T-helper 22 cell (primary cell): ENCODE data around the gene WNT8A.

Experiments used
- DNase-seq: peaks from one replicate; pipeline ENCODE4 v3.0.0-alpha.2; 2020; ENCODE audit warnings: low read depth

Gene WNT8A

DNA sequence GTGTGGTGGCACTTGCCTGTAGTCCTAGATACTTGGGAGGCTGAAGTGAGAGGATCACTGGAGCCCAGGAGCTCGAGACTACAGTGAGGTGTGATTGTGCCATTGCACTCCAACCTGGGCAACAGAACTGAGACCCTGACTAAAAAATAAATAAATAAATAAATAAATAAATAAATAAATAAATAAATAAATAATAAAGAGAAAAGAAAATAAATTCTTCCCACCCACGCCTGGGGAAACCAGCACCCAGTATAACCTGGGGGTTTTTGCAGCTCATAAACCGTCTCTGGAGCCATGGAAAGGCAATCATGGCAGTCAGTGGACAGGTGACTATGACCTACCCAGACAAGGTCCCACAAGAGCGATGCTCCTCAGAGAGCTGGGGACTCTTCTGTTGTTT lies 7.9 kb downstream of the WNT8A start:
- DNase-seq, result no peak

DNA sequence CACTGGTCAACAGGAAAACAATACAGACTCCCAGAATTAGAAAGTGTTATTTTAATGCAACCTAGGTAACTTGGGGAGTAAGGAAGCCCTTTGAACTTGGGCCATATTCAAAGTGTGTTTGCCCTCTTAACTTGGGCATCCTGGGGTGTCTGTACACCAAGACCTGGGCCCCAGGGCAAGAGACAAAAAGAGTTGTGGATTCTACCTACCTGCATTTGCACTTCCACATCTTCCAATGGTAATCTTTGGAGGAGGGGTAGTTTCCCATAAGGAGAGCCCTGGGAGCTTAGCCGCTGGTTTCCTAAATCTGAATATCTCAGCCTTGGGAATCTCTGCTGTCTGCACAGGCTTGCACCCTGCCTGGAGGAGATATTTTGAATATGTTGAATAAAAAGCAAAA lies 8.5 kb downstream of the WNT8A start:
- no peak for DNase-seq

DNA sequence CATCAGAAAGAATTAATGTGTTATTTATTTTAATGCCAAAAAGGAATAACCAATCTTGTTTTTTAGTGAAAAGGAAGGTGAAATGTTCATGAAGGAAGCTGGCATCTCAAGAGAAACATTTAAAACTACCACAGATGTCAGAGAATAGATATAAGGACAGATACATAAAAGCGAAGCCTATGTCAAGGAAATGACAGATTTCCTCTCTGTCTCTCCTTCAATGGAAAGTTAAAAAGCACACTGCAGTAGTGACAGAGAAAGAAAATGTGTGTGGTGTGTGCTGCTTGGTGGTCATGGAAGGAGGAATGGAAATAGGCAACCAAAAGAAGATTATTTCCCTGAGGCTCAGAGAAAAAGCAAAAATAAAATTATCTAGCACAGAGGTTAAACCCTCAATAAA lies 9.2 kb downstream of the WNT8A start:
- DNase-seq, result no peak

GRCh38 chr5:138095100-138095907 lies 11.5 kb downstream of the WNT8A start:
- no peak for DNase-seq

DNA sequence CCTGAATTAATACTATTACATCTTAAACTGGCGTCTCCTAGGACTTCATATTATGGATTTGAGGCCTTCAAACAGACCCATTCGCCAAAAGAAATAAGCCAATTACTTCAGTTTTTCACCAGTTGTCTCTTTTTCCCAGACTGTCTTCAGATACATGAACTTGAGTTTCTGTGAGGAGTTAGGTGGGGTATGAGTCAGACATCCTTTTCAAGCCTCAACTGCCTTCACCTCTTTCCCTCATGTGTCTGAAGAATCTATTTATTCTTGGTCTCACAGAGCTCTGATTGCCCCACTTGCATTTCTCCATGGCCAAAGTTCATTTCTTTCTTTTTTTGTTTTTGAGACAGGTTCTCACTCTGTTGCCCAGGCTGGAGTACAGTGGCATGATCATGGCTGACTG lies 12.5 kb downstream of the WNT8A start:
- no peak for DNase-seq

DNA sequence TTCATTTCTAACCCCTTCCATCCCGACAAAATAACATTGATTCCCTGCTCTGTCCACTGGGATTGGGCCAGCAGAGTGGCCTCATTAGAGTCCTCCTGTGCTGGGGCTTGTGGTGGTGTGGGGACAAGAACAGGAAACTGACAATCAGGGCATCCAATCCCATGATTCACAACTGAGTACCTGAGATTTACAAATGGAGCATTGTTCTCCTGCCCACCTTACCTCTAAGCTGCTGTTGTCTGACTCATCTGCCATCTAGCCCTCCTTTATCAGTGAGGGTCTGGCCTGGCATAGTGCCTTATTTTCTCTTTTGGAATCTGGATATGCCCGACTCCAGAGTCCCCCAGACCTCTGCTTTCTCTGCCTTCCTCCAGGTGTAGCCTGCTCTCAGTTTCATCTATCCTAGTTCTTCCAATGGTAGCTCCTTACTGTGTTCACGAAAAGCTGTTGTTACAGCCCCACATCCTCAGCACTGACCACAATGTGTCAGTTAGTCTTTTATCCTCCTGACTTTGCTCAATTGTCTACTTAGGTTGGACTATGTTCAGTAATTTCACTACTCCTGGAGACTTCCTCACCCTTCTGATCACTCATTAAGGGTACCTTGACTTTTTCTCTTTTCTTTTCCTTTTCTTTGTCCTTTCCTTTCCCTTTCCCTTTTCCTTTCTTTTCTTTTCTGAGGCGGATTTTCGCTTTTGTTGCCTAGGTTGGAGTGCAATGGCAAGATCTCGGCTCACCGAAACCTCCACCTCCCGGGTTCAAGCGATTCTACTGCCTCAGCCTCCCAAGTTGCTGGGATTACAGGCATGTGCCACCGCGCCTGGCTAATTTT lies 13.4 kb downstream of the WNT8A start:
- DNase-seq, result no peak

DNA sequence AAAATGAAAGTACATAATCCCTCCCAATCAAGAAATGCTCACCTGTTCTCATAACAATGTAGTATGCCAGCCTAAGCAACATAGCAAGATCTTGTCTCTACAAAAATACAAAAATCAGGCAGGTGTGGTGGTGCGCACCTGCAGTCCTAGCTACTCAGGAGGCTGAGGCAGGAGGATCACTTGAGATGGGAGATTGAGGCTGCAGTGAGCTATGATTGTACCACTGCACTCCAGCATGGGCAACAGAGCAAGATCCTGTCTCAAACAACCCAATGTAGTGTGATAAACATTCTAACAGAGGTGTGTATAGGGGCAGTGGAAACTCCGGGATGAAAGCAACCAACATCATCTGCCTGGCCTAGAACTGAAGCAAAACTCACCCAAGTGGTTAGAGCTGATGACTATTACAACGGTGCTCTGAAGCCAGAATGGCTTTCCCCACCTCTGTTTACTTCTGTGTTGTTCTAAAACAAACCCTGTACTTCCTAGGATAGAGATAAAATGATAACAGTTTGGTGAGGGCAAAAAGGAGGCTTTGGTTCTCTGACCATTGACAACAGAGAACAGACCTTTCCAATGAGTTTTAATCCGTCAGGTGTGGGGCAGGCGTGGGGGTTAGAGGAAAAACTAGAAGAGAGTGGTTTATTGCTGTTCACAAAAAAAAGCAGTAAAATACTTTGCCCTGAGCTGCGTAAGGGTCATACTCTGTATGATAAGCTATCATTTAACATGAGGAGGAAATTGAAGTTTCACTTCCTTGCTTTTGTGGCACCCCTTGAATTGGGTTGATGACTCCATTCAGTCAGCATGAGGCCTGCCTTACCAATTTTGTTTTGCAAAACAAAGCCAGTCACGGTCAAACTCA lies 18.9 kb downstream of the WNT8A start:
- DNase-seq, result no peak

GRCh38 chr5:138103319-138103637 lies 19.4 kb downstream of the WNT8A start:
- DNase-seq, result no peak

DNA sequence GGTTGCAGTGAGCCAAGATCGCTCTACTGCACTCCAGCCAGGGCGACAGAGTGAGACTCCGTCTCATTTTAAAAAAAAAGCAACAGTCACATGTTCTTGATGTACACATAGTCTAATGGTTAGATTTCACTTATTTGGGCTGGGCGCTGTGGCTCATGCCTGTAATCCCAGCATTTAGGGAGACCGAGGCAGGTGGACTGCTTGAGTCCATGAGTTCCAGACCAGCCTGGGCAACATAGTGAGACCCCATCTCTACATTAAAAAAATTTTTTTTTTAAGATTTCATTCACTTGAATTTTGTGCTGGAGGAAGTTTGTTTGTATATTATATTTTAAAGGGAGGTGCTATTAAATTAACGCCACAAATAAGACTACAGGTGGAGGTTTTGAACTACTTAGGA lies 21.9 kb downstream of the WNT8A start:
- no peak for DNase-seq

DNA sequence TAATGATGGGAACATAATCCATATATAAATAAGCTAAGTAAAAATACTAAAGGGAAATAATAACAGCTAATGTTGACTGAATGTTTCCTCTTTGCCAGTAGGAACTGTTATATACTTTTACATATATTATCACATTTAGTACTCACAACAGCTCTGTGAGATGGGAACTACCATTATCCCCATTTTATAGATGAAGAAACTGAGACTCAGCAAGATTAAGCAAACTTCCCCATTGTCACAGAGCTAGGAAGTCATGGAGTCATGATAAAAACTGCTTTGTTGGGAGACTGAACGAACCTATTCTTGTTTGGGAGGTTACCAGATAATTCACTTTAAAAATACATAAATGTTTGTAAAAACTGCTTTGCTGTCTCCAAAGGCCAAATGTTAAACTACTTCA lies 23.4 kb downstream of the WNT8A start:
- DNase-seq, result no peak

DNA sequence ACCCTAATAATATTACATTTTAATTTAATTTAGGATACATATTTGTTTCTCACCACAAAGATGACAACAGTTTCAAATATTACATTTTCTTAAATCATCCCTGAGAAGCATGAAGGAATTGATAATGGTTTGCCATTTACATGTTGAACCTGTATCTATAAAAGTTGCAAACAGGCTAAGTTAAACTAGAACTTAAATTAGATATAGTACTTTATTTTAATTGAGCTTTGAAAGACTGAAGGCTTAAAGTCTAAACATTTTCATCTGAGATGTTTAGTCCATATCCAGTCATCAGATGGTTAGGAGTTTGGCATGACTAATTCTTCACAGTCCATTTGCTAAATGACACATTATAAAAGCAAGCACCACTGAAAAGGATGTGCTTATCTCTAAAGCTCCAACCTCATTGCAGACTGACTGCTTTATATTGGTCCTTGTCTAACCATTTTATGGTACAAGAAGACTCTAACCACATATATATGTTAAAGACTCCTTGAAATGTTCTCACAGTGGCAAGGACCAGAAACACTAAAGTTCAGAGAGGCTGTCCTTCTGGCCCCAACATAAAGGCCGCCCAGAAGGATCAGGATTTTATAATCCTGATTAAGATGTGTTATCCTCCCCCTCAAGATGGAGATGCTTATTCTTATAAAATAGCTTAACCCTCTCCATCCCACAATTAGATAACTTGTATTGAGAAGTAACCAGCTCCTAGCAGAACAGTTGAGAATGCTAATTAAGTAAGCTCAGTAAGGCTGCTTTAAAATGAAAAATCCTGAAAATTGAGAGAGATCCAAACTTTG lies 25.8 kb downstream of the WNT8A start:
- DNase-seq, result no peak

GRCh38 chr5:138110266-138110963 lies 26.6 kb downstream of the WNT8A start:
- no peak for DNase-seq

DNA sequence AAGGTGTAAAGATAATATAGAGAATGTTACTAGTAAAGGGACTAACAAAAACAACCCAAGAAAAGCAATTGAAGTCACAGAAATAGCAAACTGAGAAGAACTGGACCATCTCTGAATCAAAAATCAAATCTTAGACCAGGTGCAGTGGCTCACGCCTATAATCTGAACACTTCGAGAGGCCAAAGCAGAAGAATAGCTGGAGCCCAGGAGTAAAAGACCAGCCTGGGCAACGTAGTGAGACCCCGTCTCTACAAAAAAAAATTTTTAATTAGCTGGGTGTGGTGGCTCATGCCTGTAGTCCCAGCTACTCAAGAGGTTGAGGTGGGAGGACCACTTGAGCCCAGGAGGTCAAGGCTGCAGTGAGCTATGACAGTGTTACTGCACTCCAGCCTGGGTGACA lies 27.3 kb downstream of the WNT8A start:
- no peak for DNase-seq

DNA sequence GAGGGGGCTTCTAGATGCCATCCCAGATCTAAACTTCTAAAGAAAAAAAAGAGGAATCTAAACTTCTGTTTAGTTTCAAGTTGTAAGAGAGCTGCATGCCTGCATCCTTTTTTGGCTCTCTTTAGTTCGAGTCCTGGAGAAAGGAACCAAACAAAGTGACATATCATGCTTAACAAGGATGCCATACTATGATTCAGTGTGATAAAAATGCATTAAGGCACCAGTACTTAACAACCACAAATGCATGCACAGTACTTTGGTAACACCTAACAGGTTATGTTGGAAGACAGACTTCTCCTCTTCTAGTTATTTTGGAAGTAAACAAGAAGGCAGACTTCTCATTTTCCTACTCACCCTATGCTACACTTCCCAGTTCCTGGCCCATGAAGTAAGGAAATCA lies 28.1 kb downstream of the WNT8A start:
- no peak for DNase-seq

DNA sequence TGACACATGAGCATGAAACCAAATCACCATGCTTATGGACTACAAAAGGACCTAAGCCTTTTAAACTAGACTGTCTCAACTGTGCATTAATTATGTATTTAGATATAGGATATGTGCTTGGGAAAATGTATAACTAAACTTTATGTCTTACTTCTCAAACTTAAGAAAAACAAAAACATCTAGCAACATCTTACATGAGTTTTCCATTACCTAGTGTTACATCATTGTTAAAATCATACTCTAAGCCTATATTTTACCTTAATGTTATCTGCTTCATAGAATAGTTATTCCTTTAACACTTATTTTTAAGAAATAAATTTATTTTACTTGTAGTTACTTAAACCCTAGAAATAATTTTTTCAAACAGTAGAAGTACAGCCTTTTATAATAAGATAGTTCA lies 31.4 kb downstream of the WNT8A start:
- no peak for DNase-seq

DNA sequence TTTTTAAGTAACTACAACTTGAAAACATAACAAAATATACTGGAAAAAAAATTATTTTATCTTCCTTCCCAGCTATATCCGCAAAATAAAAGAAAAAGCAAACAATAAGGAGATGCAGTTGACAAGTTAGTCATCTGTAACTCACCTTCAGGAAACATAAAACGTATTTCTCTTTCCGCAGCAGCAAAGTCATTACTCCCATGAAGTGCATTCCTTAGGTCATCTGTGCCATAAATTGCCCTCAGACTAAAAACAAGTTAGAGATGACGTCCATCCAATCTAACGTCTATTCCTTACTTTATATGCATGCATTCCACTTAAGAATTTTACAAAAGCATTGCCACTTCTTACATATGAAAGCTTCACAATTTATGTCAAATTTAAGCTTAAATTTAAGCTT lies 44.5 kb downstream of the WNT8A start:
- DNase-seq, result no peak

GRCh38 chr5:138129347-138129746 lies 45.5 kb downstream of the WNT8A start:
- DNase-seq, result no peak

DNA sequence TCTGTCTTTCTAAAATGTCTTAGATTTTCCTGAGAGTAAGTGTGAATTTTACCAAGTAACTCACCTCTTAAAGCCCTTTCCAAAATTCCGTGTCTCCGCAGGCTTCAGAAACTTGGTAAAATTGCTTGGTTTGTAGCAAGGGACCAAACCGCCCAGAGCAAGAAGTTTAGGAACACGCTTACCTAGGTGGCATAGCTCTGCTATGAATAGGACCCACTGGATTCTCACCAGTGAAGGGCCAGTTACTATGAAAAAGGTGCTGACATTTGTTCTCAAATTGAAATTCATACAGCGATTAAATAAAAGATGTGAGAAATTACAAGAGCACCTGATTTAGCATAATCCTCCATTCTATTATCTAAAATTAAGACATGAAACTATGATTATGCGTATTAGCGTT lies 48.7 kb downstream of the WNT8A start:
- no peak for DNase-seq

DNA sequence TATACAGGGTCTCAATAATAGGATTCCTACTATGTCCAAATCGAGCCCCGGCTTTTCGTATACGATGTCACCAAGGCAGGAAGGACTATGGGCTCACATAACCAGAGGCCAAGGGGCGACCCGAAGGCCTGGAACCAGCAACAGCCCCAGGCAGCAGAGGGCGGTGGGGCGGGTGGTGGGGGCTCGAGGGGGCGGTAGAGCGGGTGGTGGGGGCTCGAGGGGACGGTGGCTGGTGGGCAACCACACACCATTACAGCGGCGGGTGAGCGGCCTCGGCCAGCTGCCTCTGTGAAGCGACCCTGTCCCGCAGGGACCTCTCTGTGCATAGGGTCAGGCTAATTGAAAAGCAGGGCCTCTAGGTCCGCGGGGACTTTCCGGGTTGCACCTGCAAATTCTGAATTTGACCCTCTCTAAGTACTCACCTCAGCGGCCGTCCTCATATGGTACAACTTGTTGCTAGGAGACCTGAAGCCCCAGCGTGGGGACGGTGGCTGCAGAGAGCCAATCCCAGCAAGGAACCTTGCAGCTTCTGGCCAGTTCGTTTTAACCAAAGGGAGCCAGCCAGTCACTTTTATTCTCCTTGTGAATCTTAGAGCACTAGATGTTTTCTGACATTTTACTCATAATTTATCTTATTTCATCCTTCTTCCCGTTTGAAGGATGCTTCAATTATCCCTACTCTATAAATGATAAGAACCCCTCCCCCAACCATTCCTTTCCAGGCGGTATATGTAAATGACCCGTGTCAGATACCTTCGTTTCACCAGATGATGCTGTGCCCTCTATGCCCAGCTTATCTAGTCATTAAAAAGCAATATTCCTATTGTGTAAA lies 55.3 kb downstream of the WNT8A start, which contains the start of gene NME5:
Gene NME5 (minus strand): TSS at position 480 of the 832 bp plus-strand sequence. CDS start 648 bp downstream, outside the sequence.
- no peak for DNase-seq

- no peak for DNase-seq
These were observed 55.9 kb downstream of the WNT8A start for GRCh38 chr5:138139781-138140090.
